WTC11 (cell line): ENCODE measurements around the gene ALX4. TPM values are rescaled to one million over a fixed set of nuclear protein-coding genes. Genes with fewer than 3 reads are reported as not detected.

Experiments
- ATAC-seq: fragments of 200-7000 bp; cut with Tn5 transposase; 2 replicates; pipeline ENCODE4 v1.10.0; 2021; ENCODE audit warnings: mild to moderate bottlenecking, moderate library complexity
- CTCF ChIA-PET: fragments of 300-600 bp; sonication (Branson Sonifier 250); formaldehyde crosslinking; loops from one replicate; lab custom pipeline; 2021; ENCODE audit warnings: antibody characterized with exemption; lab: Charles Lee
- POLR2A ChIA-PET: fragments of 350-600 bp; sonication (Branson Sonifier 250); formaldehyde crosslinking; loops from one replicate; lab custom pipeline; 2021; ENCODE audit warnings: antibody characterized with exemption; lab: Charles Lee
- DNase-seq: peaks from one replicate; pipeline ENCODE4 v3.0.0; 2021; ENCODE audit warnings: low spot score
- H3K27ac Mint-ChIP-seq: 2 replicates; pipeline ENCODE4 v1.8.0; 2021; ENCODE audit warnings: mixed read lengths
- H3K27me3 Mint-ChIP-seq: 2 replicates; pipeline ENCODE4 v1.8.0; 2021; ENCODE audit warnings: low read depth, mild to moderate bottlenecking, moderate library complexity, mixed read lengths
- H3K36me3 Mint-ChIP-seq: 2 replicates; pipeline ENCODE4 v1.8.0; 2021; ENCODE audit warnings: mixed read lengths
- H3K4me1 Mint-ChIP-seq: 2 replicates; pipeline ENCODE4 v1.8.0; 2022; ENCODE audit warnings: mixed read lengths
- H3K4me3 Mint-ChIP-seq: 2 replicates; pipeline ENCODE4 v1.8.0; 2021; ENCODE audit warnings: mild to moderate bottlenecking, moderate library complexity, mixed read lengths
- H3K9me3 Mint-ChIP-seq: 2 replicates; pipeline ENCODE4 v1.8.0; 2021; ENCODE audit warnings: mixed read lengths
- CREM ChIP-seq: sonication (generic); formaldehyde crosslinking; IDR thresholded peaks from 2 replicates; pipeline ENCODE4 v1.8.1; 2022; ENCODE audit warnings: mild to moderate bottlenecking, missing genetic modification reagents, moderate library complexity
- EMX1 ChIP-seq: fragments of 250-450 bp; sonication (Bioruptor Pico); IDR thresholded peaks from 2 replicates; pipeline ENCODE4 v1.8.0; 2021; ENCODE audit warnings: mild to moderate bottlenecking
- ETV6 ChIP-seq: sonication (generic); formaldehyde crosslinking; IDR thresholded peaks from 2 replicates; pipeline ENCODE4 v1.8.1; 2022; ENCODE audit warnings: mild to moderate bottlenecking, missing genetic modification reagents
- FOXK1 ChIP-seq: sonication (generic); formaldehyde crosslinking; IDR thresholded peaks from 2 replicates; pipeline ENCODE4 v1.8.0; 2022; ENCODE audit warnings: mild to moderate bottlenecking, moderate library complexity, missing genetic modification reagents
- GABPB1 ChIP-seq: sonication (generic); formaldehyde crosslinking; IDR thresholded peaks from 2 replicates; pipeline ENCODE4 v1.8.1; 2023; ENCODE audit warnings: mild to moderate bottlenecking, missing genetic modification reagents
- IRF2 ChIP-seq: sonication (generic); formaldehyde crosslinking; IDR thresholded peaks from 2 replicates; pipeline ENCODE4 v1.8.0; 2022; ENCODE audit warnings: low read depth, missing genetic modification reagents, borderline replicate concordance
- JAZF1 ChIP-seq: fragments of 250-450 bp; sonication (Bioruptor Pico); IDR thresholded peaks from 2 replicates; pipeline ENCODE4 v1.9.0; 2021; ENCODE audit warnings: moderate library complexity, mild to moderate bottlenecking, inconsistent platforms
- NR1H2 ChIP-seq: sonication (generic); formaldehyde crosslinking; IDR thresholded peaks from 2 replicates; pipeline ENCODE4 v1.9.0; 2021; ENCODE audit warnings: mild to moderate bottlenecking, moderate library complexity, missing genetic modification reagents
- NR3C1 ChIP-seq: sonication (generic); formaldehyde crosslinking; conservative IDR thresholded peaks from 2 replicates; pipeline ENCODE4 v1.8.1; 2023; ENCODE audit warnings: low read depth, mild to moderate bottlenecking, missing genetic modification reagents
- PRDM15 ChIP-seq: sonication (generic); formaldehyde crosslinking; IDR thresholded peaks from 2 replicates; pipeline ENCODE4 v1.8.0; 2022; ENCODE audit warnings: missing genetic modification reagents
- PRRX2 ChIP-seq: fragments of 250-450 bp; sonication (Bioruptor Pico); IDR thresholded peaks from 2 replicates; pipeline ENCODE4 v1.8.0; 2021; ENCODE audit warnings: mild to moderate bottlenecking
- TEAD1 ChIP-seq: sonication (generic); formaldehyde crosslinking; IDR thresholded peaks from 2 replicates; pipeline ENCODE4 v1.8.0; 2022; ENCODE audit warnings: mild to moderate bottlenecking, missing genetic modification reagents
- TEAD4 ChIP-seq: sonication (generic); formaldehyde crosslinking; IDR thresholded peaks from 2 replicates; pipeline ENCODE4 v1.8.0; 2022; ENCODE audit warnings: mild to moderate bottlenecking, missing genetic modification reagents
- ZBTB21 ChIP-seq: sonication (generic); formaldehyde crosslinking; IDR thresholded peaks from 2 replicates; pipeline ENCODE4 v1.8.1; 2023; ENCODE audit warnings: mild to moderate bottlenecking, missing genetic modification reagents, borderline replicate concordance
- ZNF317 ChIP-seq: sonication (generic); formaldehyde crosslinking; IDR thresholded peaks from 2 replicates; pipeline ENCODE4 v1.8.1; 2023; ENCODE audit warnings: low read depth, mild to moderate bottlenecking, moderate library complexity, missing genetic modification reagents, borderline replicate concordance
- ZNF416 ChIP-seq: fragments of 250-450 bp; sonication (Bioruptor Pico); IDR thresholded peaks from 2 replicates; pipeline ENCODE4 v1.9.0; 2021; ENCODE audit warnings: mild to moderate bottlenecking, inconsistent platforms
- total RNA-seq: library from RNA; stranded (reverse); gene quantifications from 3 replicates; pipeline ENCODE4 v1.2.3, GENCODE V29; 2021
- TF ChIP-seq, protein P1 (sequence below): fragments of 250-450 bp; sonication (Bioruptor Pico); IDR thresholded peaks from 2 replicates; pipeline ENCODE4 v1.8.0; 2021; ENCODE audit warnings: mild to moderate bottlenecking
- TF ChIP-seq, protein P2 (sequence below): sonication (generic); formaldehyde crosslinking; IDR thresholded peaks from 2 replicates; pipeline ENCODE4 v1.8.0; 2022; ENCODE audit warnings: mild to moderate bottlenecking, missing genetic modification reagents
- TF ChIP-seq, protein P3 (sequence below): sonication (generic); formaldehyde crosslinking; IDR thresholded peaks from 2 replicates; pipeline ENCODE4 v1.8.0; 2023; ENCODE audit warnings: missing genetic modification reagents, mild to moderate bottlenecking, borderline replicate concordance
- TF ChIP-seq, protein P4 (sequence below): fragments of 250-450 bp; sonication (Bioruptor Pico); conservative IDR thresholded peaks from 2 replicates; pipeline ENCODE4 v1.9.0; 2021; ENCODE audit warnings: mild to moderate bottlenecking

The ALX4 gene
- total RNA-seq, 1 experiment from 2014 or later: not detected

DNA sequence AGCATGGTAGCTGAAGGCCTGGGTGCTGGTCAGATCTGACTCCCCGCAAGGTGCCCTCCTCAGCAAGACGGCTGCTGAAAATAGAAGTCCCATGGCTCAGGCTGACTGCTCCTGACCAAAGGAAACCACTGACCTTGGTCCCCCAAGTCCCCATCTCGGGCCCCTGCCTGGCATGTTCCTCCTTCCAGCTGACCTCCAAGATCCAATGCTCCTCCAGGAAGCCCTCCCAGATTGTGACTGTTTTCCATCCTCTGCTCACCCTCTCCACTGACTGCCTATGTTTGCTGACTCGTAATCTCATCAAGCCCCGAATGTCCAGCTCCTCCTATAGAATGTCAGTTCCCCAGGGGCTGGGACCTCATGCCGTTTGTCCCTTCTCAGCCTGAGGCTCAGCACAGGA, 30.5 kb downstream of the ALX4 start (continued):
- TF ChIP-seq ZBTB21 (CRISPR knock-in tag) (no peak), PRRX2 (CRISPR knock-in tag) (no peak), NR3C1 (CRISPR knock-in tag) (no peak), PRDM15 (CRISPR knock-in tag) (no peak), TEAD1 (no peak), ETV6 (CRISPR knock-in tag) (no peak), EMX1 (CRISPR knock-in tag) (no peak), ZNF317 (CRISPR knock-in tag) (no peak), JAZF1 (CRISPR knock-in tag) (no peak), GABPB1 (CRISPR knock-in tag) (no peak), NR1H2 (CRISPR knock-in tag) (no peak), ZNF416 (no peak)
- TF ChIP-seq, protein P1, sequence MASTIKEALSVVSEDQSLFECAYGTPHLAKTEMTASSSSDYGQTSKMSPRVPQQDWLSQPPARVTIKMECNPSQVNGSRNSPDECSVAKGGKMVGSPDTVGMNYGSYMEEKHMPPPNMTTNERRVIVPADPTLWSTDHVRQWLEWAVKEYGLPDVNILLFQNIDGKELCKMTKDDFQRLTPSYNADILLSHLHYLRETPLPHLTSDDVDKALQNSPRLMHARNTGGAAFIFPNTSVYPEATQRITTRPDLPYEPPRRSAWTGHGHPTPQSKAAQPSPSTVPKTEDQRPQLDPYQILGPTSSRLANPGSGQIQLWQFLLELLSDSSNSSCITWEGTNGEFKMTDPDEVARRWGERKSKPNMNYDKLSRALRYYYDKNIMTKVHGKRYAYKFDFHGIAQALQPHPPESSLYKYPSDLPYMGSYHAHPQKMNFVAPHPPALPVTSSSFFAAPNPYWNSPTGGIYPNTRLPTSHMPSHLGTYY (CRISPR knock-in tag): no peak
- TF ChIP-seq, all 79 proteins: peak for 0

GRCh38 chr11:44277196-44278090, 32.5 kb downstream of the ALX4 start:
- ATAC-seq (no peak), DNase-seq (no peak)
- no peak overlapping the region for H3K27ac Mint-ChIP-seq
- ChIA-PET POLR2A (interaction anchor here (0.6 kb wide), 1 partner anchor 133 kb away, joined by 3 read pairs; no protein-coding TSS in a partner anchor), CTCF (interaction anchor here (0.7 to 1.9 kb wide), 2 partner anchors 149 to 183 kb away, joined by 6 read pairs; partner anchors contain the start of gene EXT2)
- no peak overlapping the region for H3K4me3 Mint-ChIP-seq
- no peaks in the 10 kb centered on the region for H3K27me3 Mint-ChIP-seq
- no peaks in the 10 kb centered on the region for H3K36me3 Mint-ChIP-seq
- no peaks in the 10 kb centered on the region for H3K9me3 Mint-ChIP-seq
- H3K4me1 Mint-ChIP-seq: no peaks in the 10 kb centered on the region
- TF ChIP-seq, protein P2, sequence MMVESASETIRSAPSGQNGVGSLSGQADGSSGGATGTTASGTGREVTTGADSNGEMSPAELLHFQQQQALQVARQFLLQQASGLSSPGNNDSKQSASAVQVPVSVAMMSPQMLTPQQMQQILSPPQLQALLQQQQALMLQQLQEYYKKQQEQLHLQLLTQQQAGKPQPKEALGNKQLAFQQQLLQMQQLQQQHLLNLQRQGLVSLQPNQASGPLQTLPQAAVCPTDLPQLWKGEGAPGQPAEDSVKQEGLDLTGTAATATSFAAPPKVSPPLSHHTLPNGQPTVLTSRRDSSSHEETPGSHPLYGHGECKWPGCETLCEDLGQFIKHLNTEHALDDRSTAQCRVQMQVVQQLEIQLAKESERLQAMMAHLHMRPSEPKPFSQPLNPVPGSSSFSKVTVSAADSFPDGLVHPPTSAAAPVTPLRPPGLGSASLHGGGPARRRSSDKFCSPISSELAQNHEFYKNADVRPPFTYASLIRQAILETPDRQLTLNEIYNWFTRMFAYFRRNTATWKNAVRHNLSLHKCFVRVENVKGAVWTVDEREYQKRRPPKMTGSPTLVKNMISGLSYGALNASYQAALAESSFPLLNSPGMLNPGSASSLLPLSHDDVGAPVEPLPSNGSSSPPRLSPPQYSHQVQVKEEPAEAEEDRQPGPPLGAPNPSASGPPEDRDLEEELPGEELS (CRISPR knock-in tag): no peak
- TF ChIP-seq, protein P3, sequence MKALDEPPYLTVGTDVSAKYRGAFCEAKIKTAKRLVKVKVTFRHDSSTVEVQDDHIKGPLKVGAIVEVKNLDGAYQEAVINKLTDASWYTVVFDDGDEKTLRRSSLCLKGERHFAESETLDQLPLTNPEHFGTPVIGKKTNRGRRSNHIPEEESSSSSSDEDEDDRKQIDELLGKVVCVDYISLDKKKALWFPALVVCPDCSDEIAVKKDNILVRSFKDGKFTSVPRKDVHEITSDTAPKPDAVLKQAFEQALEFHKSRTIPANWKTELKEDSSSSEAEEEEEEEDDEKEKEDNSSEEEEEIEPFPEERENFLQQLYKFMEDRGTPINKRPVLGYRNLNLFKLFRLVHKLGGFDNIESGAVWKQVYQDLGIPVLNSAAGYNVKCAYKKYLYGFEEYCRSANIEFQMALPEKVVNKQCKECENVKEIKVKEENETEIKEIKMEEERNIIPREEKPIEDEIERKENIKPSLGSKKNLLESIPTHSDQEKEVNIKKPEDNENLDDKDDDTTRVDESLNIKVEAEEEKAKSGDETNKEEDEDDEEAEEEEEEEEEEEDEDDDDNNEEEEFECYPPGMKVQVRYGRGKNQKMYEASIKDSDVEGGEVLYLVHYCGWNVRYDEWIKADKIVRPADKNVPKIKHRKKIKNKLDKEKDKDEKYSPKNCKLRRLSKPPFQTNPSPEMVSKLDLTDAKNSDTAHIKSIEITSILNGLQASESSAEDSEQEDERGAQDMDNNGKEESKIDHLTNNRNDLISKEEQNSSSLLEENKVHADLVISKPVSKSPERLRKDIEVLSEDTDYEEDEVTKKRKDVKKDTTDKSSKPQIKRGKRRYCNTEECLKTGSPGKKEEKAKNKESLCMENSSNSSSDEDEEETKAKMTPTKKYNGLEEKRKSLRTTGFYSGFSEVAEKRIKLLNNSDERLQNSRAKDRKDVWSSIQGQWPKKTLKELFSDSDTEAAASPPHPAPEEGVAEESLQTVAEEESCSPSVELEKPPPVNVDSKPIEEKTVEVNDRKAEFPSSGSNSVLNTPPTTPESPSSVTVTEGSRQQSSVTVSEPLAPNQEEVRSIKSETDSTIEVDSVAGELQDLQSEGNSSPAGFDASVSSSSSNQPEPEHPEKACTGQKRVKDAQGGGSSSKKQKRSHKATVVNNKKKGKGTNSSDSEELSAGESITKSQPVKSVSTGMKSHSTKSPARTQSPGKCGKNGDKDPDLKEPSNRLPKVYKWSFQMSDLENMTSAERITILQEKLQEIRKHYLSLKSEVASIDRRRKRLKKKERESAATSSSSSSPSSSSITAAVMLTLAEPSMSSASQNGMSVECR (CRISPR knock-in tag): no peak
- TF ChIP-seq CREM (CRISPR knock-in tag) (no peak), FOXK1 (CRISPR knock-in tag) (no peak), TEAD4 (CRISPR knock-in tag) (no peak), IRF2 (CRISPR knock-in tag) (no peak)
- TF ChIP-seq, protein P4, sequence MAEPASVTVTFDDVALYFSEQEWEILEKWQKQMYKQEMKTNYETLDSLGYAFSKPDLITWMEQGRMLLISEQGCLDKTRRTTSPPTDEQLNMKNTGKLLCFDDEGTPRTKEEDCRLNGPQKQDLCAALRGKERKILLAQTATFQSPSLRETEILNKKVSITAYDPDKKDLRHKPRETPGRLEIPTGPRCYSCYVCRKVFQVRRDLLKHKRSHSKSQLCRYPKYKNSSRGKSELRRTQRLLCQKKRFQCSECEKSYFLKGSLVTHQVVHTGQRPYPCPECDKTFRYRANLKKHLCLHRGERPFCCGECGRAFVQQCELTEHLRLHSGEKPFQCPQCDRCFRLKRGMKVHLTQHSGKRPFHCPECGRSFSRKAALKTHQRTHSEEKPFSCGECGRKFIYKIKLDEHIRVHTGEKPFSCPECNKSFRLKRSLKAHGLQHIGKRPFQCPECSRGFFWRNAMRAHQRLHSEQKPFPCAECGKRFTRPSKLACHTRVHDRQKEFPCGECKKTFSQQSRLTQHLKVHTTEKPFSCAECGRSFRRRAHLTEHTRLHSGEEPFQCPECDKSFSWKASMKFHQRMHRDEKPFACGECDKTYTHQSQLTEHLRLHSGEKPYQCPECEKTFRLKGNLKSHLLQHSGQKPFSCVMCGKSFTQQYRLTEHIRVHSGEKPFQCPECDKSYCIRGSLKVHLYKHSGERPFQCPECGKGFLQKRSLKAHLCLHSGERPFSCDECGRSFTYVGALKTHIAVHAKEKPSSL (CRISPR knock-in tag): no peak
